SIG-M5 (cell line): ENCODE results near the gene STK11.
A peak's percentile ranks its signal among the peaks of the same experiment; 100 is the strongest.
"Not testable (repeated sequence)": the region's sequence is repeated elsewhere in the genome, so short reads cannot be mapped to it uniquely, and the experiment has no call there.

Experiments
- DNase-seq: peaks from one replicate; lab custom pipeline; 2025; lab: John Stamatoyannopoulos, UW

The STK11 gene

DNA sequence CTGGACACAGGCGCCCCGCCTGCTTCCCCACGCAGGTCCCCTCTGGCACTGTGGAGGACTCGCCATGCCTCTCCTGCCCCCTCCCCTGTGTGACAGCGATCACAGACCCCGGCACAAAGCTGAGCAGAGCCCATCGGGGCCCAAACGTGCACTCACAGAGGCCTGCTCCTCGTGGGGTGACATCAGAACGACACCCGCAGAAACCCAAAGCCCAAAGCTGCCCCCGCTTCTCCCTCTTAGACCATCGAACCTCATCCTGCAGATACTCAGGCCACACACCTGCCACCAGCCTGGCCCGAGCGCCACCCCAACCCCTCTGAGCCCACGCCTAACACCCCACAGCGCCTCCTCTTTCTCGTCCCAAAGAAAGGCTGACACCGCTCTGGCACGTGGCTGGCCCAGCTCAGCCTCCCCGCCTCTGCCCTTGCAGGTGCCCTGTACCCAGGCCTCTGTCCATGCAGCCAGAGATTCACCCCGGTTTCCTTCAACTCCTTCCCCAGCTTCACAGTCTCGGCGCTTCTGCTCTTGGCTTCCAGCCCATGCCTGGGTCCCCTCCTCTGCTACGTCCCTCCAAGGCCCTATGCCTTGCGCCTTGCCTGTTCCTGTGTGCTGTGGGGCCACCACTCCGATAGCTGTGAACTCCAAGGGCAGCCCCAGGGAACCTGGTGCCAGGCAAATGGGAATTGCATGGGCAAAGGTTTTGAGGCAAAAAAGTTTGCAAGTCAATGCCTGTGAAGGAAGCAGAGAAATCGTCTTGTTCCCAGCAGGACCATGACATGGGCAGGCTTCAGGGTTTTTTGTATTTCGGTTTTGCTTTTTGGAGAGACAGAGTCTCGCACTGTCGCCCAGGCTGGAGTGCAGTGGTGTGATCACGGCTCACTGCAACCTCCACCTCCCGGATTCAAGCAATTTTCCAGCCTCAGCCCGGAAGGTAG is 33.1 kb downstream of the STK11 start:
- no peak for DNase-seq

DNA sequence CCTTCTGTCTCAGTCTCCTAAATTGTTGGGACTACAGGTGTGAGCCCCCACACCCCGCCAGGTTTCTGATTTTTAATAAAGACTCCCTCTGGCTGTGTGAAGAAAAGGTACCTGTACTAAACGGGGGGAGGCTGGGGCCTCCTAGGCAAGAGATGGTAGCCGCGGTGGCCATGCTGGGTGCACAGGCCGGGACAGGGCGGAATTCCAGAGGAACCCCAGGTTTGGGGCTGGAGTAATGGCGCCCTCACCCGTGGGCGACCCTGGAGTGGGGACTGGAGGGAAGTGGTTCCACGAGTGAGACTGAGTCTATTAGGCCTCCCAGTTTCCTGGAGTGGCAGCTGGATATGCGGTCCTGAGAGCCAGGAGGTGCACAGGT is 33.8 kb downstream of the STK11 start:
- DNase-seq: no peak

GRCh38 chr19:1239796-1240737 is 34.5 kb downstream of the STK11 start:
- no peak for DNase-seq

GRCh38 chr19:1240925-1241324 is 35.3 kb downstream of the STK11 start:
- DNase-seq: no peak

- DNase-seq: peak; percentile 39
Observed at GRCh38 chr19:1241417-1242095, 36.0 kb downstream of the STK11 start, which contains the start of gene ATP5F1D. ATP5F1D (plus strand) TSS chr19:1241751; CDS start chr19:1241851, 100 bp downstream.

DNA sequence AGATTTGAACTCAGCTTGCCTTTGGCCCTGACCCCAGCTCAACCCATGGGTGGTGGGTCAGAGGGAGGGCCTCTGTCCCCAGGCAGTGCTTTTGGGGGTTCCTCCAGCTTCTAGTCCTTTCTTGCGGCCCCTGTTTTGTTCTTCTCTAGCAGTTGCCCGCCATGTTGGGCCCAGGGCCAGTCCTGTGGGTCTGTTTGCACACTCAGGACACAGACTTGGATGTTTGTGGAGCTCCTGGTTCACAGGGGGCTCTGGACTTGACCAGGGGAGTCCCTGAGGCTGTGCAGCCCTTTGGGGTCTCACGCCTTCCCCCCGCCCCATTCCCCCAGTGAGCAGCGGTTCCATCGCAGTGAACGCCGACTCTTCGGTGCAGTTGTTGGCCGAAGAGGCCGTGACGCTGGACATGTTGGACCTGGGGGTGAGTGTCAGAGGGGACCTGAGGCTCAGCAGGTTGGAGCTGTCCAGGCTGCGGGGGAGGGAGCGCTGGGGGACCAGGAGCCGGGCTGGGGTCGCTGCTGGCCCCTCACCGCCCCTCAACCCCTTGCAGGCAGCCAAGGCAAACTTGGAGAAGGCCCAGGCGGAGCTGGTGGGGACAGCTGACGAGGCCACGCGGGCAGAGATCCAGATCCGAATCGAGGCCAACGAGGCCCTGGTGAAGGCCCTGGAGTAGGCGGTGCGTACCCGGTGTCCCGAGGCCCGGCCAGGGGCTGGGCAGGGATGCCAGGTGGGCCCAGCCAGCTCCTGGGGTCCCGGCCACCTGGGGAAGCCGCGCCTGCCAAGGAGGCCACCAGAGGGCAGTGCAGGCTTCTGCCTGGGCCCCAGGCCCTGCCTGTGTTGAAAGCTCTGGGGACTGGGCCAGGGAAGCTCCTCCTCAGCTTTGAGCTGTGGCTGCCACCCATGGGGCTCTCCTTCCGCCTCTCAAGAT is 38.5 kb downstream of the STK11 start:
- DNase-seq: no peak

- no peak for DNase-seq
Observed at GRCh38 chr19:1244693-1245451, 39.3 kb downstream of the STK11 start.

DNA sequence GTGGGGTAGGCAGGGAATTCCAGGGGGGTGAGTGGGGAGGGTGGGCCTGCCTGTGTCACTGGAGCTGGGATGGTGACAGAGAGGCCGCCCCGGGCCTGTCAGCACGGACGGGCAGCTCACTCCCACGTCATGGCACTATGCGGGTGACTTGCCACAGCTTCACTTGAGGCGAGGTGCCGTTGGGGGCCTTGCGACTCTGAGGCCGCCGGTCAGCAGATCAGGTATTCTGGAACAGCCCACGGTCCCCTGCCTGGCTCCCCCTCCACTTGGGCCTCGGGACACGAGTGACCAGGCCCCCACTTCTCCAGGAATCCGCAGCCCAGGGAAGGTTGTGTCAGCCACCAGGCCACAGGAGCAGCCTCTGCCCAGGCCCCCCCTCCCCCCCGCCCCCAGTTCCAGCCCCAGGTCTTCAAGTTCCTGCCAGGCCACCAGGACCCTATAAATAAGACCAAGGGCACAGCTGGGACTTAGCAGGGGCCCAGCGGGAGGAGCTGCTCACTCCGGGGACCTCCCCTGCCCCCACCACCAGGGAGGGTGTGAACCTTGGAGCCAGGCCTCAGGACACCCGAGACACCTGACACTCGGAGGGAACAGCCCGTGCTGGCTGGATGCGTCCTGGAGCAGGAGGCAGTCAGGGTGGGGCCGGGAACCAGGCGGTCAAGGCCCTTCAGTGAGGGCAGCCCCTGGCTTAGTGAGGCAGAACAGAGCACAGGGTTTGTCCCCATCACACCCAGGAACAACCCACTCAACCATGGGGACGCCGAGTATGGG is 40.1 kb downstream of the STK11 start:
- no peak for DNase-seq

DNA sequence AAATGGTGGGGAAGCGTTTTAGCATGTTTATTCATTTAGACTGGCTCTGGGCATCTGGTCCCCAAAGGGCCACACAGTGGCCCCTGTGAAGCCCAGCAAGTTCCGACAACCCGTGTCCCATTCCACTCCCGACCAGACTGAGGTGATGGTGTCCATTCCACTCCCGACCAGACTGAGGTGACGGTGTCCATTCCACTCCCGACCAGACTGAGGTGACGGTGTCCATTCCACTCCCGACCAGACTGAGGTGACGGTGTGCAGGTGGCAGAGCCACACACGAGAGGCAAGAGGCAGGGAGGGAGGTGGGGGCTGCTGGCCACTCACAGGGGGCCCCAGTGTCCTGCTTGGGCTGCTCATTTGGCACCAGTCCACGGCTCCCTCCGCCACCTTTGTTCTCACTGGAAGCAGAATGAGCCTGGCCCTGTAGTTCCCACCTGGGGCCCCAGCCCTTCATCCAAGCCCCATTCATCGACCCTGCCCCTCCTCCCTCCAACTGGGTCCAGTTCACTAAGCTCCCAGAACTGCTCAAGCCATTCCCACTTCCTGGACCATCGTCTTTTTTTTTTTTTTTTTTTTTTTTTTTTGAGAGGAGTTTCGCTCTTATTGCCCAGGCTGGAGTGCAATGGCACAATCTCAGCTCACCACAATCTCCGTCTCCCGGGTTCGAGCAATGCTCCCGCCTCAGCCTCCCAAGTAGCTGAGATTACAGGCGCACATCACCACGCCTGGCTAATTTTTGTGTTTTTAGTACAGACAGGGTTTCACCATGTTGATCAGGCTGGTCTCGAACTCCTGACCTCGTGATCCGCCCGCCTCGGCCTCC is 40.9 kb downstream of the STK11 start:
- DNase-seq: not testable (repeated sequence)

DNA sequence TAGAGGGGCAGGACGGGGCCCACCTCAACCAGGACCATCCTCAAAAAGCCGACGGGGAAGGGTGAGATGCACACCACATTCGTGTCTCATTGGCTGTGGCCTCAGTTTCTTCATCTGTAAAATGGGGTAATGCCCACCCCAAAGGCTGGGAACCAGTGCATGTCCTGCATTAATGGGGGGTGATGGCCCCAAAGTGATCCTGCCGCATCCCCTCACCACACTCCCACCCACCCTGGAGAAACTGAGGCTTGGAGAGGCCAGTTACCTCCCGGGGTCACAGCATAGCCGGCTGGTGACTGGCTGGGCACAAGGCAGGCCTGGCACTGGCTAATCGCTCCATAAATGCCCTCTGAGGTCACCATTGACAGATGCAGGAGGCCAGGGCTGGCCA is 42.2 kb downstream of the STK11 start:
- no peak for DNase-seq

GRCh38 chr19:1248139-1248785 is 42.7 kb downstream of the STK11 start, which contains the start of gene MIDN:
MIDN (plus strand) TSS chr19:1248583; CDS start chr19:1250297, 1,714 bp downstream.
- no peak for DNase-seq

- no peak for DNase-seq
Observed at GRCh38 chr19:1248786-1249297, 43.3 kb downstream of the STK11 start.

- peak; percentile 70 for DNase-seq
Observed at GRCh38 chr19:1249298-1249989, 43.9 kb downstream of the STK11 start.

GRCh38 chr19:1249990-1250436 is 44.4 kb downstream of the STK11 start:
- DNase-seq: no peak

DNA sequence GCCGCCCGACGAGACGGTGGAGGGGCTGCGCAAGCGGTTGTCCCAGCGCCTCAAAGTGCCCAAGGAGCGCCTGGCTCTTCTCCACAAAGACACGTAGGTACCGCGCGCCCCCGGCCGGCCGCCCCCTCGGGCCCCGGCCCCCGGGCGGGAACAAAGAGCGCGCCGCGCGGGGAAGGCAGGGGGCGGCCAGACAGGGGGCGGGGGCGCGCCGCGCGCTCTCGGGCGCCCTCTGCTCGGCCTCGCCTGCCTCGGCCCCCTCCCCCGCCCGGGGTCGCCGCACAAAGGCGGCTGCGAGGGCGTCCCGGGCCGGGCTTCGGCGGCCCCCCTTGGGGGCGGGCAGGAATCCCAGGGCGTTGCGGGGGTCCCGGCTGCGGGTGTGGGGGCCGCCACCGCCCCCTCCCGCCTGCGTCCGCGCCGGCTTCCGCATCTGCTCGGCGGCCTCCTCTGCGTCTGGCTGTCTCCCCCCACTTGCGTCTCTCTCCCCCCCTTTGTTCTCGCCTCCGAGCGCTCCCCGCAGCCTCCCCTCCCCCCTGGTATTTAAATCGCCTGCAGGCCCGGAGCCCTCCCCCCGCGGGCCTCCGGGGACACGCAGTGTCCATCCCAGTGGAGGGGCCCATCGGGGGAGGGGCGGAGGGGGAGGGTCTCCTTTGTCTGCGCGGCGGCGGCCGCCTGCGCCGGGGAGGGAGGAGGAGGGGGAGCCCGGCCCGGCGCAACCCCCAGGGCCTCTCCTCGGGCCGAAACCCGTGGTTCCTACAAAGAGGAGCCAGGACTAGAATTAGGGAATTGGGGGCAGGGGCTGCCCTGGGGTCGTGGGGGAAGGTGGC is 45.1 kb downstream of the STK11 start:
- no peak for DNase-seq
